Fibroblast of pulmonary artery (primary cell): ENCODE data around the gene NOTCH4.

Experiments
- DNase-seq: peaks from one replicate; pipeline ENCODE4 v3.0.0-alpha.2; 2010; ENCODE audit warnings: low read depth
- H3K4me3 ChIP-seq: replicated peaks from 2 replicates; pipeline ENCODE4 v1.5.1; 2011; ENCODE audit warnings: low read depth, mild to moderate bottlenecking, control low read depth, low read length, moderate library complexity
- TF ChIP-seq, protein P1 (sequence below): IDR thresholded peaks from 2 replicates; pipeline ENCODE4 v1.5.1; 2011; ENCODE audit warnings: mild to moderate bottlenecking, control low read depth, low read length, inconsistent platforms; ENCODE audit errors: missing control alignments

The NOTCH4 gene

GRCh38 chr6:32146287-32146686 lies 77.6 kb downstream of the NOTCH4 start:
- TF ChIP-seq, protein P1, sequence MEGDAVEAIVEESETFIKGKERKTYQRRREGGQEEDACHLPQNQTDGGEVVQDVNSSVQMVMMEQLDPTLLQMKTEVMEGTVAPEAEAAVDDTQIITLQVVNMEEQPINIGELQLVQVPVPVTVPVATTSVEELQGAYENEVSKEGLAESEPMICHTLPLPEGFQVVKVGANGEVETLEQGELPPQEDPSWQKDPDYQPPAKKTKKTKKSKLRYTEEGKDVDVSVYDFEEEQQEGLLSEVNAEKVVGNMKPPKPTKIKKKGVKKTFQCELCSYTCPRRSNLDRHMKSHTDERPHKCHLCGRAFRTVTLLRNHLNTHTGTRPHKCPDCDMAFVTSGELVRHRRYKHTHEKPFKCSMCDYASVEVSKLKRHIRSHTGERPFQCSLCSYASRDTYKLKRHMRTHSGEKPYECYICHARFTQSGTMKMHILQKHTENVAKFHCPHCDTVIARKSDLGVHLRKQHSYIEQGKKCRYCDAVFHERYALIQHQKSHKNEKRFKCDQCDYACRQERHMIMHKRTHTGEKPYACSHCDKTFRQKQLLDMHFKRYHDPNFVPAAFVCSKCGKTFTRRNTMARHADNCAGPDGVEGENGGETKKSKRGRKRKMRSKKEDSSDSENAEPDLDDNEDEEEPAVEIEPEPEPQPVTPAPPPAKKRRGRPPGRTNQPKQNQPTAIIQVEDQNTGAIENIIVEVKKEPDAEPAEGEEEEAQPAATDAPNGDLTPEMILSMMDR: no peak
- DNase-seq: no peak
- no peak overlapping the region for H3K4me3 ChIP-seq
